RWPE2 (cell line): Measurements from ENCODE around the gene OAS1.

ENCODE experiments used
- ATAC-seq: fragments of 200-7000 bp; cut with Tn5 transposase; 3 replicates; pipeline ENCODE4 v1.9.1; 2021; ENCODE audit warnings: low read depth
- DNase-seq: peaks from one replicate; pipeline ENCODE4 v3.0.0-alpha.2; 2020; ENCODE audit warnings: low spot score
- H3K27ac ChIP-seq: fragments of 450-650 bp; 2 replicates; pipeline ENCODE4 v1.5.1; 2017; ENCODE audit warnings: mild to moderate bottlenecking; ENCODE audit not compliant: poor library complexity, severe bottlenecking
- H3K27me3 ChIP-seq: fragments of 250-450 bp; sonication (Bioruptor Pico); 2 replicates; pipeline ENCODE4 v1.5.1; 2021; ENCODE audit warnings: mild to moderate bottlenecking, moderate library complexity; ENCODE audit not compliant: insufficient read depth, poor library complexity, severe bottlenecking
- H3K36me3 ChIP-seq: fragments of 250-450 bp; sonication (Bioruptor Pico); 2 replicates; pipeline ENCODE4 v1.5.1; 2020; ENCODE audit warnings: low read depth, mild to moderate bottlenecking, moderate library complexity
- H3K4me1 ChIP-seq: fragments of 250-450 bp; sonication (Bioruptor Pico); 2 replicates; pipeline ENCODE4 v1.5.1; 2021; ENCODE audit warnings: mild to moderate bottlenecking, moderate library complexity; ENCODE audit not compliant: insufficient read depth, poor library complexity, severe bottlenecking
- H3K4me3 ChIP-seq: fragments of 250-450 bp; sonication (Bioruptor Pico); 2 replicates; pipeline ENCODE4 v1.5.1; 2021; ENCODE audit warnings: mild to moderate bottlenecking, moderate library complexity; ENCODE audit not compliant: severe bottlenecking
- H3K9me3 ChIP-seq: fragments of 250-450 bp; sonication (Bioruptor Pico); 2 replicates; pipeline ENCODE4 v1.5.1; 2021; ENCODE audit warnings: mild to moderate bottlenecking, moderate library complexity; ENCODE audit not compliant: severe bottlenecking
- TF ChIP-seq, protein P1 (sequence below): fragments of 450-650 bp; IDR thresholded peaks from one replicate; pipeline ENCODE4 v1.5.1; 2017; ENCODE audit warnings: mild to moderate bottlenecking, moderate library complexity; ENCODE audit not compliant: poor library complexity, severe bottlenecking

OAS1 gene

DNA sequence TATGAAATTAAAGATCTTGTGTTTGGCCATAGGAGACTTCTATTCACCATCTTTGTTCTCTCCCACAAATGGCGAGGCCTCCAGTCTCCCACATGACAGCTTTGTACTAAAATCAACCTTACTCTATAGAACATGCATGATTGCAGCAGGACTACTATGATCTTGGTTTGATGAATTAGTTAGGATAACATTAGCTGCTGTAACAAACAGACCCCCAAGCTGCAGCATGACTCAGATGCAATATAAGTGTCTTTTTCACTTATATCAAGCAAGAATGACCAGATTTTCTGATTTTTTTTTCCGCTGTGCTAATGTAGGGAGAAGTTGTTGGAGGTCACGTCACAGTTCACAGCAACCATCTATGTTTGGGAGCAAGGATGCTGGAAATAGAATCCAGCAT, 20.7 kb downstream of the OAS1 start:
- ATAC-seq (no peak), DNase-seq (no peak)
- H3K27me3 ChIP-seq, result no peaks in the 10 kb centered on the region
- H3K4me3 ChIP-seq, result no peak overlapping the region
- H3K9me3 ChIP-seq, result no peaks in the 10 kb centered on the region
- H3K27ac ChIP-seq, result no peak overlapping the region
- TF ChIP-seq, protein P1, sequence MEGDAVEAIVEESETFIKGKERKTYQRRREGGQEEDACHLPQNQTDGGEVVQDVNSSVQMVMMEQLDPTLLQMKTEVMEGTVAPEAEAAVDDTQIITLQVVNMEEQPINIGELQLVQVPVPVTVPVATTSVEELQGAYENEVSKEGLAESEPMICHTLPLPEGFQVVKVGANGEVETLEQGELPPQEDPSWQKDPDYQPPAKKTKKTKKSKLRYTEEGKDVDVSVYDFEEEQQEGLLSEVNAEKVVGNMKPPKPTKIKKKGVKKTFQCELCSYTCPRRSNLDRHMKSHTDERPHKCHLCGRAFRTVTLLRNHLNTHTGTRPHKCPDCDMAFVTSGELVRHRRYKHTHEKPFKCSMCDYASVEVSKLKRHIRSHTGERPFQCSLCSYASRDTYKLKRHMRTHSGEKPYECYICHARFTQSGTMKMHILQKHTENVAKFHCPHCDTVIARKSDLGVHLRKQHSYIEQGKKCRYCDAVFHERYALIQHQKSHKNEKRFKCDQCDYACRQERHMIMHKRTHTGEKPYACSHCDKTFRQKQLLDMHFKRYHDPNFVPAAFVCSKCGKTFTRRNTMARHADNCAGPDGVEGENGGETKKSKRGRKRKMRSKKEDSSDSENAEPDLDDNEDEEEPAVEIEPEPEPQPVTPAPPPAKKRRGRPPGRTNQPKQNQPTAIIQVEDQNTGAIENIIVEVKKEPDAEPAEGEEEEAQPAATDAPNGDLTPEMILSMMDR, result no peak
- H3K36me3 ChIP-seq, result no peaks in the 10 kb centered on the region
- H3K4me1 ChIP-seq, result no peaks in the 10 kb centered on the region

DNA sequence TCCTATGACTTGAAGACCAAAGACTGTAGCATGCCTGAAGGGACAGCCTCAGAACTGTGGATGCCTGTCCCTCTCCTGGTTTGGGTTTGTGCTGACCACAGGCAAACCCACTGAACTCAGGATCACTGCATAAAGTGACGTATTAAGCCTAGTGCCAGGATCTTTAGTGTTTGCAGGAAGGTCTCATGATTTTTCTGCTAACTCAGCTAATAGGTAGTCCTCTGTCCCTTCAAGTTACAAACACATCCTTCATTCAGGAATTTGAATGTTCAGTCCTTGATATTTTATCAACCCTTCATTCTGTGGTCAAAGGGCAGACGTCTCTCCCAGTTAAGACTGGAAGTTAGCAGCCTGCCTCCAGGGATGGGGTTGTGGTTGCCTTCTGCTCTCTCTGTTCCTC, 21.2 kb downstream of the OAS1 start:
- Histone ChIP-seq H3K27me3 (no peaks in the 10 kb centered on the region), H3K27ac (no peak overlapping the region)

DNA sequence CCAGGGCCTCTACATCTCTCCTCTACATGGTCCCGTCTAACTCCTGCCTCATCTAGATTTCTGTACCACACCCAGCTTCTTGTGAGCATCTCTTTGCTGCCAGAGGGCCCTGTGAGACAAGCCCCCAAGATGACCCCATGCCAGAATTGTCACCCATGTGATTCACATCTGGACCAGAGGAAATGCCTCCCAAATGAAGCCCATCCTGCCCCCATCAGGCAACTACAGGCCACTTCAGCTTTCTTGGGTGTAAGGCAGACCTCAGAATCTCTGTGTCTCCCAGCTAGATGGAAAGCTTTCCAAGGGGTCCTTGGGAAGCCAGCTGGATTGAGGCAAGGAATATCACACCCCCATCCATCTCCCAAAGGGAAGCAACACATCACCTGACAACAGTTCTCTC, 22.2 kb downstream of the OAS1 start:
- no peak overlapping the region for H3K27ac ChIP-seq
- no peak overlapping the region for H3K4me3 ChIP-seq
- H3K9me3 ChIP-seq, result no peaks in the 10 kb centered on the region
- TF ChIP-seq, protein P1, result no peak
- H3K4me1 ChIP-seq, result no peaks in the 10 kb centered on the region
- no peaks in the 10 kb centered on the region for H3K27me3 ChIP-seq
- DNase-seq (no peak), ATAC-seq (no peak)
- no peaks in the 10 kb centered on the region for H3K36me3 ChIP-seq

More for the DNA sequence above, 21.2 kb downstream of the OAS1 start:
- TF ChIP-seq, protein P1, result no peak
- no peak overlapping the region for H3K4me3 ChIP-seq
- H3K36me3 ChIP-seq, result no peaks in the 10 kb centered on the region
- no peaks in the 10 kb centered on the region for H3K9me3 ChIP-seq
- H3K4me1 ChIP-seq, result no peaks in the 10 kb centered on the region
- DNase-seq (no peak), ATAC-seq (no peak)

DNA sequence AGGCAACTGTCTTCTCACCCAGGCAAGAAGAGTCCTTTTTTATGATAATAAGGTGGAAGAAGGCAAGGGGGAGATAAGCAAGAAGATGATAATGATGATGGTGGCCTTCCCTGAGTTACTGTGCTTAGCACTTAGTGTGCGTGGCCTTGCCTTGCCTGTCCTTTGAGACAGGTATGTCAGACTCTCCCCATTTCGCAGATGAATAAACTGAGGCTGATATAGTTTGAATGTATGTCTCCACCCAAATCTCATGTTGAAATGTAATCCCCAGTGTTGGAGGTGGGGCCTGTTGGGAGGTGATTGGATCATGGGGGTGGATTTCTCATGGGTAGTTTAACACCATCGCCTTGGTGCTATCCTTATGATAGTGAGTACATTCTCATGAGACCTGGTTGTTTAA, 23.0 kb downstream of the OAS1 start:
- Histone ChIP-seq H3K4me3 (no peak overlapping the region), H3K27ac (no peak overlapping the region), H3K27me3 (no peaks in the 10 kb centered on the region), H3K4me1 (no peaks in the 10 kb centered on the region), H3K9me3 (no peaks in the 10 kb centered on the region), H3K36me3 (no peaks in the 10 kb centered on the region)
- DNase-seq (no peak), ATAC-seq (no peak)
- TF ChIP-seq, protein P1, result no peak

DNA sequence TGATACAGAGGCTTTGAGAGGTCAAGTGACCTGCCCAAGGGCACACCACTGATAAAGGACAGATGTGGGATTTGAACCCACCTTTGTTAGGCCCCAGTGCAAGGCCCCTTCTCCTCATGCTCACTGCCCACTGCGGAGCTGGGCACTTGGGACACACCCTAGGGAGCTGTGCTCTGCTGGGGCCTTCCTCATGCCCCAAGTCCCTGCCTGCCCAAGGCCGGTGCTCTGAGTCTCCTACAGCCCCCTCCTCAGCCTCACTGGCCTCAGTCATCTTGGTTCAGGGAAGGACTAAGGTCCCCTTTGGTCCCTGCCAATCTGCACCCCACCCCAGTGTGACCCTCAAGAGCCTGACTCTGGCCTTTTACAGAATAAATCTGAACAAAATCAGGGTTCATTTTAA, 23.6 kb downstream of the OAS1 start:
- Histone ChIP-seq H3K27ac (no peak overlapping the region), H3K36me3 (no peaks in the 10 kb centered on the region), H3K27me3 (no peaks in the 10 kb centered on the region), H3K9me3 (no peaks in the 10 kb centered on the region), H3K4me1 (no peaks in the 10 kb centered on the region), H3K4me3 (no peak overlapping the region)
- DNase-seq, result no peak
- ATAC-seq, result no peak
- TF ChIP-seq, protein P1, result no peak
